Subcutaneous abdominal adipose tissue (tissue), 5 donors: Measurements from ENCODE around the gene REXO1.
"Not testable (repeated sequence)": the region's sequence is repeated elsewhere in the genome, so short reads cannot be mapped to it uniquely, and the experiment has no call there.

Experiments
- H3K27ac ChIP-seq: one replicate; pipeline ENCODE4 v1.7.0; 2013; ENCODE audit warnings: low read depth, mild to moderate bottlenecking, inconsistent platforms, low read length, moderate library complexity
- H3K27me3 ChIP-seq, 5 donors: one replicate each; pipeline ENCODE4 v1.7.0; 2013; ENCODE audit warnings: low read length in 5 of 5, inconsistent platforms in 1 of 5; ENCODE audit not compliant: control insufficient read depth in 5 of 5, insufficient read depth in 4 of 5
- H3K36me3 ChIP-seq, 5 donors: one replicate each; pipeline ENCODE4 v1.7.0; 2013; ENCODE audit warnings: low read length in 5 of 5; ENCODE audit not compliant: control insufficient read depth in 5 of 5, insufficient read depth in 5 of 5
- H3K4me1 ChIP-seq, 5 donors: one replicate each; pipeline ENCODE4 v1.7.0; 2013; ENCODE audit warnings: low read length in 5 of 5, mild to moderate bottlenecking in 3 of 5, moderate library complexity in 1 of 5; ENCODE audit not compliant: control insufficient read depth in 5 of 5, insufficient read depth in 5 of 5
- H3K4me3 ChIP-seq, 5 donors: one replicate each; pipeline ENCODE4 v1.7.0; 2013; ENCODE audit warnings: low read length in 5 of 5, low read depth in 1 of 5
- H3K9ac ChIP-seq, 5 donors: one replicate each; pipeline ENCODE4 v1.7.0; 2013; ENCODE audit warnings: low read length in 5 of 5, mild to moderate bottlenecking in 4 of 5, moderate library complexity in 3 of 5
- H3K9me3 ChIP-seq, 5 donors: one replicate each; pipeline ENCODE4 v1.7.0; 2013; ENCODE audit warnings: low read length in 5 of 5; ENCODE audit not compliant: control insufficient read depth in 5 of 5
- donor health status: healthy.
- donor health status: healthy.
- donor health status: healthy.
- donor health status: healthy.
- donor health status: healthy.

The REXO1 gene

GRCh38 chr19:1876496-1877279 lies 28.4 kb upstream of the REXO1 start:
- not testable (repeated sequence) for H3K27me3 ChIP-seq, H3K9me3 ChIP-seq
- H3K9ac ChIP-seq, result peak overlapping the region in 4 of 5 donors; percentile 45 to 94 (median 77)
- H3K36me3 ChIP-seq, result peaks cover 0 to 18% (median 5%) of the 10 kb centered on the region in 5 donors
- H3K4me3 ChIP-seq, result peak overlapping the region; percentile 61 to 96 (median 90)
- H3K4me1 ChIP-seq, result peaks cover 7 to 57% (median 52%) of the 10 kb centered on the region in 5 donors
- H3K27ac ChIP-seq, result peak overlapping the region; percentile 86

- Histone ChIP-seq H3K4me1 (peaks cover 7 to 55% (median 49%) of the 10 kb centered on the region in 5 donors), H3K4me3 (peak overlapping the region; percentile 77 to 96 (median 90)), H3K9ac (peak overlapping the region in 4 of 5 donors; percentile 84 to 94 (median 90)), H3K9me3 (no peaks in the 10 kb centered on the region), H3K27me3 (no peaks in the 10 kb centered on the region), H3K27ac (peak overlapping the region; percentile 86), H3K36me3 (peaks cover 0 to 22% (median 8%) of the 10 kb centered on the region in 5 donors)
Measured at GRCh38 chr19:1875646-1876495, 27.6 kb upstream of the REXO1 start.

GRCh38 chr19:1875265-1875645 lies 27.0 kb upstream of the REXO1 start:
- peak overlapping the region in 4 of 5 donors; percentile 84 to 94 (median 90) for H3K9ac ChIP-seq
- H3K9me3 ChIP-seq, H3K27me3 ChIP-seq: not testable (repeated sequence)
- peak overlapping the region; percentile 77 to 96 (median 90) for H3K4me3 ChIP-seq
- H3K4me1 ChIP-seq, result peaks cover 7 to 48% (median 43%) of the 10 kb centered on the region in 5 donors
- peaks cover 0 to 20% (median 8%) of the 10 kb centered on the region in 5 donors for H3K36me3 ChIP-seq
- peak overlapping the region; percentile 86 for H3K27ac ChIP-seq

GRCh38 chr19:1874554-1875185 lies 26.4 kb upstream of the REXO1 start:
- peak overlapping the region; percentile 86 for H3K27ac ChIP-seq
- peak overlapping the region; percentile 77 to 96 (median 90) for H3K4me3 ChIP-seq
- peaks cover 0 to 18% (median 5%) of the 10 kb centered on the region in 5 donors for H3K36me3 ChIP-seq
- no peaks in the 10 kb centered on the region for H3K27me3 ChIP-seq
- peaks cover 7 to 45% (median 42%) of the 10 kb centered on the region in 5 donors for H3K4me1 ChIP-seq
- no peaks in the 10 kb centered on the region for H3K9me3 ChIP-seq
- peak overlapping the region in 3 of 5 donors; percentile 88 to 94 (median 93) for H3K9ac ChIP-seq

GRCh38 chr19:1873524-1874473 lies 25.5 kb upstream of the REXO1 start:
- H3K9me3 ChIP-seq, result no peaks in the 10 kb centered on the region
- no peaks in the 10 kb centered on the region for H3K27me3 ChIP-seq
- peak overlapping the region in 3 of 5 donors; percentile 8 to 68 (median 53) for H3K9ac ChIP-seq
- H3K27ac ChIP-seq, result peak overlapping the region; percentile 86
- peaks cover 7 to 46% (median 43%) of the 10 kb centered on the region in 5 donors for H3K4me1 ChIP-seq
- peaks cover 0 to 16% (median 5%) of the 10 kb centered on the region in 5 donors for H3K36me3 ChIP-seq
- H3K4me3 ChIP-seq, result peak overlapping the region in 3 of 5 donors; percentile 42 to 96 (median 90)

GRCh38 chr19:1872807-1873523 lies 24.7 kb upstream of the REXO1 start:
- peaks cover 0 to 16% (median 5%) of the 10 kb centered on the region in 5 donors for H3K36me3 ChIP-seq
- peak overlapping the region in 4 of 5 donors; percentile 4 to 68 (median 30) for H3K9ac ChIP-seq
- no peaks in the 10 kb centered on the region for H3K9me3 ChIP-seq
- peaks cover 7 to 46% (median 43%) of the 10 kb centered on the region in 5 donors for H3K4me1 ChIP-seq
- no peaks in the 10 kb centered on the region for H3K27me3 ChIP-seq
- H3K4me3 ChIP-seq, result peak overlapping the region in 3 of 5 donors; percentile 42 to 96 (median 49)
- peak overlapping the region; percentile 86 for H3K27ac ChIP-seq

- H3K27ac ChIP-seq, result no peak overlapping the region
- peaks cover 0 to 16% (median 5%) of the 10 kb centered on the region in 5 donors for H3K36me3 ChIP-seq
- peaks cover 7 to 45% (median 42%) of the 10 kb centered on the region in 5 donors for H3K4me1 ChIP-seq
- no peak overlapping the region for H3K4me3 ChIP-seq
- H3K27me3 ChIP-seq, result no peaks in the 10 kb centered on the region
- no peak overlapping the region for H3K9ac ChIP-seq
- H3K9me3 ChIP-seq, result no peaks in the 10 kb centered on the region
Measured at GRCh38 chr19:1871630-1872029, 23.3 kb upstream of the REXO1 start.

GRCh38 chr19:1871140-1871597 lies 22.9 kb upstream of the REXO1 start:
- Histone ChIP-seq H3K27ac (no peak overlapping the region), H3K4me1 (peaks cover 7 to 40% (median 37%) of the 10 kb centered on the region in 5 donors), H3K4me3 (no peak overlapping the region), H3K9ac (no peak overlapping the region), H3K27me3 (no peaks in the 10 kb centered on the region), H3K9me3 (no peaks in the 10 kb centered on the region), H3K36me3 (peaks cover 0 to 16% (median 5%) of the 10 kb centered on the region in 5 donors)
